ENCODE measurements around the gene AAK1.

GRCh38 chr2:69567157-69567908, 76.2 kb downstream of the AAK1 start:
- TF ChIP-seq CTCF (IDR thresholded peaks at IDR 0.05) (no peak), POLR2AphosphoS5 (IDR thresholded peaks at IDR 0.05) (no peak)

All from breast epithelium (tissue), 3 donors.